ENCODE data around the gene GALR1. TPM values are rescaled to one million over a fixed set of nuclear protein-coding genes. Genes with fewer than 3 reads are reported as not detected.
"Not testable (repeated sequence)": the region's sequence is repeated elsewhere in the genome, so short reads cannot be mapped to it uniquely, and the experiment has no call there.

GALR1 gene
- total RNA-seq, 1 donor from 2014 or later: not detected

DNA sequence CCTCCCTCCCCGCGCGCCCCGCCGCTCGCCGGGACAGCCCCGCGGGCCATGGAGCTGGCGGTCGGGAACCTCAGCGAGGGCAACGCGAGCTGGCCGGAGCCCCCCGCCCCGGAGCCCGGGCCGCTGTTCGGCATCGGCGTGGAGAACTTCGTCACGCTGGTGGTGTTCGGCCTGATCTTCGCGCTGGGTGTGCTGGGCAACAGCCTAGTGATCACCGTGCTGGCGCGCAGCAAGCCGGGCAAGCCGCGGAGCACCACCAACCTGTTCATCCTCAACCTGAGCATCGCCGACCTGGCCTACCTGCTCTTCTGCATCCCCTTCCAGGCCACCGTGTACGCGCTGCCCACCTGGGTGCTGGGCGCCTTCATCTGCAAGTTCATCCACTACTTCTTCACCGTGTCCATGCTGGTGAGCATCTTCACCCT, 865 bp downstream of the GALR1 start:
- intact Hi-C loops (cut with micrococcal nuclease): no loop called here

- intact Hi-C loops (cut with micrococcal nuclease): no loop called here
Observed at GRCh38 chr18:77250926-77251729, 1.5 kb downstream of the GALR1 start.

- intact Hi-C loops (cut with micrococcal nuclease): no loop called here
Observed at GRCh38 chr18:77251730-77252050, 2.0 kb downstream of the GALR1 start.

DNA sequence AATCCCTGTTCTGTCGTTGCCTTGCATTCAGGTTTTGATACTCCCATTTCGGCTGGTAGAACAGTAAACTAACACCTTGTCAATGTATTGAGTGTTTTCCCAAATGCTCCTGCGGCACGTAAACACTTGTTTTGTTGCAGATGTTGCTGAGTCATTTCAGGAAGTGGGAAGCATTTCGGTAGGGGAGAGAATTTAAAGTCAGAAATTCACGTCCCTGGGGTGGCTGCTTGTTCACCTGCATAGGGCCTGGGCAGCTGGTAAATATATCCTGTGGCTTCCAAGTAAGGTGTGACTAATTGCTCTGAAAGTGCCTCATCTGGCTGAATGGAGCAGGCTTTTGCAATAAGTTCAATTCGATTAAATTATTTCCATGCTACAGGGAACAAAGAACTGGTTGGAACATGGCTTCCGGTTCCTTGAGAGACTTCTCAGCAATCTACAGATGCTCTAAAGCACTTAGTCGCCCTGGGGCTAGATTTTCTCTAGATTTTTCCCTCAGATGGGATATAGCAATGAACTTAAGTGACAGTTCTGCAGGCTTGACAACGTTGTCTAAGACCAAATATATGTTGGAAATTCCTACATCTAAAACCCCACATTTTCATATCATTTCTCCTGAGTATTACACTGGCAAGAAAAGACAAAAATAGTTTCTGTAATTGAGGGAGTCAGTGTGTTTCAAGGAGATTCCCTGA, 5.2 kb downstream of the GALR1 start:
- intact Hi-C loops (cut with micrococcal nuclease): no loop called here

- intact Hi-C loops (cut with micrococcal nuclease): no loop called here
Observed at GRCh38 chr18:77255426-77256105, 5.9 kb downstream of the GALR1 start.

- intact Hi-C loops (cut with micrococcal nuclease): no loop called here
Observed at GRCh38 chr18:77262643-77263465, 13.2 kb downstream of the GALR1 start.

DNA sequence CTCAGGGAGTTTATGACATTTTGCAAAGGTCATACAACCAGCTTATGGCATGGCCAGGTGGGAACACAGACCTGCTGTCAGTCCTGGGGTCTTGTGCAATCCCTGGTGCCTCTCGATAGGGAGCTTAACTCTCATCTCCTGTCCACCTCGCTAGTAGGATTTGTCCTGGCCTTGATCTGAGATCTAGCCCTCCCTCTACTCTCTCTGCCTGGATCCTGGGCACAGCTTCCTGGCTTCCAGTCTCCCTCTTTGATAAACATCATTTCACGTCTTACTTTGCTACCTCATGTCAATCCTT, 13.8 kb downstream of the GALR1 start:
- intact Hi-C loops (cut with micrococcal nuclease): no loop called here

DNA sequence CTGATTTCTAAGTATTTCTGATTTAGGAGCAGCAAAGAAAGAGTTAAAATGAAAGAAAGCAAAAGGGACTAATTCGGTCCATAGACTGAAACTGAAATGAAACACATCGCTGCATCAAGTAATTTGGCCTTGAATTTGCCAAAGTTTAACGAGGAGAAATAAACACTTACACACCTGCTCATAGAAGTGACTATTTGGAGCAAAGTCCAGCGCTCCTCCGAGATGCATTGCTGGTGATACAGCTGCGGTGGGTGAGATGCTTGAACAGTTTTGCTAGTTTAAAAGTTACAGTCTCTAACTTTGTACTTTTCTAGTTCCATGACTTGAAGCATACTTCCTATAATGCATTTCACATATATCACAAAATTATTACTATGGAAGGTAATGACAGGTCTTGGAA, 18.3 kb downstream of the GALR1 start:
- intact Hi-C loops (cut with micrococcal nuclease): no loop called here

GRCh38 chr18:77268456-77268855, 18.8 kb downstream of the GALR1 start:
- intact Hi-C loops (cut with micrococcal nuclease): no loop called here

- intact Hi-C loops (cut with micrococcal nuclease): no loop called here
Observed at GRCh38 chr18:77271576-77272481, 22.2 kb downstream of the GALR1 start.

- intact Hi-C loops (cut with micrococcal nuclease): not testable (repeated sequence)
Observed at GRCh38 chr18:77290841-77291240, 41.2 kb downstream of the GALR1 start.

DNA sequence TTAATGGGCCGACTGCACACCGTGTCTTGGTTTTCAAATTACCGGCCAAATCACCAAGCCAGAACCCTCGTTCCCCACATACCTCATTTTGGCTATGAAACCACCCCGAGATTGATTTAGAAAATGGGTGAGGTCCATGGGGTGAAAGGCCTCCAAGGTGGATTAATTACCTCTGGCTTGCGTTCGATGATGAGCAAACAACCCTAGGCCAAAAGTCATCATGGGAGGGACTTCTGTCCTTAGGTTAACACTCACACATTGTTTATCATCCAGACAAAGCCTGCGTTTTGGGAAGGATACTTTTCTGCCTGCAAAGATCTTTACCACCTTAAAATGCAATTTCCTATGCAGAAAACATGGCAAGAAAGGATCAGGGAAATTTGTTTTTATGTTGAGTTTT, 48.5 kb downstream of the GALR1 start:
- intact Hi-C loops (cut with micrococcal nuclease): no loop called here

- intact Hi-C loops (cut with micrococcal nuclease): no loop called here
Observed at GRCh38 chr18:77299706-77300105, 50.1 kb downstream of the GALR1 start.

DNA sequence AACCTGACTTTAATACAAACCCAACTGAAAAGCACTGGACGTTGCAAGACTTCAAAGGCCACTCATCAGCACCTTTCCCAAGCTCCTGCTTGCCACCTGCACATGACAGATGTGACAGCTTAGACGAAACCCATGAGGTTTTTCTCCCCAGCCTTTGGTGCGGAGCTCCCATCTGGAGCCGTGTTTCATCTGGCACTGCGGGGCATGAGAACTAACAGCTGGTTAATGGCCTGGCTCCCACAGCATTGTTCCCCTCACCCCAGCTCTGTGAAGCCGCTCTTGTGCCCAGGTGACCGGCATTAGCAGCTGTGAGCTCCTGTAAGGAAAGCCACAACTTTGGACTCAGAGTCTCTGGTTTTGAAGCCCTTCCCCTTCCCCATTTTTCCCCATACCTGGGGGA, 50.9 kb downstream of the GALR1 start:
- intact Hi-C loops (cut with micrococcal nuclease): no loop called here

GRCh38 chr18:77304268-77304667, 54.6 kb downstream of the GALR1 start:
- intact Hi-C loops (cut with micrococcal nuclease): no loop called here

DNA sequence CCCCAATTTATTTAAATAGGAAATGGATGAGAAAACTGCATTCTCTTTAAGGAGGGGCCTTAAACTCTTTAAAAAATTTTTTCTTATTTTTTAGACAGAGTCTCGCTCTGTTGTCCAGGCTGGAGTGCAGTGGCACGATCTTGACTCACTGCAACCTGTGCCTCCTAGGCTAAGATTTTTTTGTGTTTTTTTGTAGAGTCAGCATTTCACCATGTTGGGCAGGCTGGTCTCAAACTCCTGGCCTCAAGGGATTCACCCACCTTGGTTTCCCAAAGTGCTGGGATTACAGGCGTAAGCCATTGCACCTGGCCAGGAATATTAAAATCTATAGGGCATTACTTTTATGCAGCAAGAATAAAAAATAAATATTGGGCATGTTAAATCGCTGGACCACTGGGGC, 56.0 kb downstream of the GALR1 start:
- intact Hi-C loops (cut with micrococcal nuclease): no loop called here

DNA sequence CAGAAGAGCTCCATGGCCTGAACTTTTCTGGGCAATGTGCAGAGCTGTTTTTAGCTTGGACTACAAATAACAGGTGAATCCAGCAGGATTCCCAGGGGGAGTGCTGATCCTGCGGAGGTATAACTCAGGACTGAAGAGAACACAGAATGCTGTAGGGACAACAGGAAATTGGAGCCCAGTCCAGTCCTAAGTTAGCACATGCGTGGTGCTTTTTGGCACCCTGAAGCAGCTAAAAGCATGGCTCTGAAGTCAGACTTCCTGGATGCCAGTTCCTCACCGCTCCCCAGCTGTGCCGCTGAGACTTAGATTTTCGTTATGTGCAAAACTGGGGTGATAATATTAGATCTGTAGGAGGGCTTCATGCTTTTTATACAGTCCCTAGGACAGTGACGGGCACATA, 58.6 kb downstream of the GALR1 start:
- intact Hi-C loops (cut with micrococcal nuclease): no loop called here

- intact Hi-C loops (cut with micrococcal nuclease): no loop called here
Observed at GRCh38 chr18:77314511-77314910, 64.9 kb downstream of the GALR1 start.

DNA sequence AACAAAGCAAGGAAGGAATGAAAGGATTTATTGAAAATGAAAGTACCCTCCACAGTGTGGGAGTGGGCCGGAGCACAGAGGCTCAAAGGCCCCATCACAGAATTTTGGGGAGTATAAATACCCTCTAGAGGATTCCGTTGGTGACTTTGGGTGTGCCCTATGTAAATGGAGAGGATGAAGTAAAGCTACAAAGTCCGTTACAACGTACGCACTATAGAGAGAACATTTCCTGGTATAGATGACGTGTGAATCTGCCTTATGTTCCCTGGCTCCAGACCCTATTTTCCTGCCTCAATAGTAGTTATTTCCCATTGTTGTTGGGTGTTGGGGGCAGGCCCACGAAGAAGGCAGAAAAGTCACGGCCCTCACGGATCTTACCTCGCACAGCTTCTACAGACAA, 65.3 kb downstream of the GALR1 start:
- intact Hi-C loops (cut with micrococcal nuclease): no loop called here

GRCh38 chr18:77316008-77316407, 66.4 kb downstream of the GALR1 start:
- intact Hi-C loops (cut with micrococcal nuclease): no loop called here

DNA sequence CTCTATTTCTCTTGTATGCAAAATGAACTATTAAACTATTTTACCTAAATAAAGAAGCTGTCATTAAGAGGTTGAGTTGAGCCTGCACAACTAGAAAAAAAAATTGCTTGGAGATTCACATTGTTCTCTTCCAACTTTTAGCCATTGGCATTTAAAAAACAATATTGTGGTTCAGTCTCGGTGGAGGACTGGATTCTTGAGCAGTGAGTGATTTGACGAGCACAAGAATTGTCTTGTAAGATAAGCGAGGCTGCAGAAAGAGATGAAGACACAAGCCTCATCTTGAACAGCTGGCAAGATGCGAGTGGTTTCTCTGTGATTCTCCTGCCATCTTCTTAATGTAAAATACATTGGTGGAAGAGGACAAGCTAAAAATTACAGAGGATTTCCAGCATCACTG, 67.0 kb downstream of the GALR1 start:
- intact Hi-C loops (cut with micrococcal nuclease): no loop called here
